K562 (cell line): Measurements from ENCODE around the gene SESN2. TPM values are rescaled to one million over a fixed set of nuclear protein-coding genes. Genes with fewer than 3 reads are reported as not detected.

Source experiments
- CHD7 ChIP-seq: fragments of 200-600 bp; sonication (generic); IDR thresholded peaks from one replicate; pipeline ENCODE4 v1.6.1; 2012; ENCODE audit warnings: mild to moderate bottlenecking, low read depth, low read length, inconsistent platforms
- DMBX1 ChIP-seq: fragments of 250-450 bp; sonication (Bioruptor Pico); IDR thresholded peaks from 2 replicates; pipeline ENCODE4 v1.8.0; 2022; ENCODE audit warnings: inconsistent platforms, mild to moderate bottlenecking, moderate library complexity, borderline replicate concordance
- GABPB2 ChIP-seq: fragments of 250-450 bp; sonication (Bioruptor Pico); conservative IDR thresholded peaks from 2 replicates; pipeline ENCODE4 v1.5.1; 2021; ENCODE audit warnings: mild to moderate bottlenecking
- IRF1 ChIP-seq: sonication (generic); formaldehyde crosslinking; IDR thresholded peaks from 2 replicates; pipeline ENCODE4 v1.8.0; 2022; ENCODE audit warnings: missing genetic modification reagents, mild to moderate bottlenecking, borderline replicate concordance
- JUN ChIP-seq, 2 experiments: sonication (generic) in 1 of 2; formaldehyde crosslinking in 1 of 2; IDR thresholded peaks; 2 replicates each; pipeline versions ENCODE4 v1.6.1 to v1.8.0; 2012 to 2022; ENCODE audit warnings: borderline replicate concordance in 2 of 2, mild to moderate bottlenecking in 2 of 2, improper control_type of control experiment in 1 of 2, low read depth in 1 of 2, low read length in 1 of 2, missing genetic modification reagents in 1 of 2
- NBN ChIP-seq: fragments of 450-650 bp; IDR thresholded peaks from 2 replicates; pipeline ENCODE4 v1.6.1; 2016; ENCODE audit warnings: low read depth, mild to moderate bottlenecking
- NRF1 ChIP-seq, 2 experiments: fragments of 450-650 bp; IDR thresholded peaks in 1 of 2; conservative IDR thresholded peaks in 1 of 2; 2 replicates each; pipeline ENCODE4 v1.6.1; 2014; ENCODE audit warnings: mild to moderate bottlenecking in 2 of 2
- SETDB1 ChIP-seq: IDR thresholded peaks from one replicate; pipeline ENCODE4 v1.6.1; 2012; ENCODE audit warnings: low read length, control low read depth, inconsistent platforms
- SMARCE1 ChIP-seq: fragments of 450-650 bp; IDR thresholded peaks from 2 replicates; pipeline ENCODE4 v1.7.1; 2016; ENCODE audit warnings: mild to moderate bottlenecking
- ZBTB33 ChIP-seq: sonication (generic); formaldehyde crosslinking; IDR thresholded peaks from 2 replicates; pipeline ENCODE4 v1.8.1; 2023; ENCODE audit warnings: mild to moderate bottlenecking, missing genetic modification reagents
- ZNF75A ChIP-seq: fragments of 450-650 bp; formaldehyde crosslinking; IDR thresholded peaks from 2 replicates; pipeline ENCODE4 v1.4.0; 2020; ENCODE audit warnings: mild to moderate bottlenecking
- polyA plus RNA-seq, 8 experiments: library from polyadenylated mRNA; depleted of rRNA in 4 of 8; stranded (reverse) in 5 of 8; unstranded in 3 of 8; fragments of >200 nt; fragmentation: Nextera tagmentation in 2 of 8; fragmentation: Illumina TruSeq in 1 of 8; extraction: Ambion mirVana in 2 of 8; extraction: Trizol in 1 of 8; gene quantifications; 2 replicates each; pipeline versions ENCODE4 v1.2.1 to v1.2.3, GENCODE V29; 2011 to 2014; ENCODE audit warnings: inconsistent platforms in 1 of 8, missing spikeins in 1 of 8
- total RNA-seq, 7 experiments: library from RNA; depleted of rRNA in 6 of 7; stranded (reverse); fragments of >200 nt in 6 of 7; fragmentation: Illumina TruSeq in 2 of 7; extraction: Trizol in 2 of 7; gene quantifications; 2 replicates each; pipeline versions ENCODE4 v1.2.1 to v1.2.3, GENCODE V29; 2011 to 2021; ENCODE audit warnings: low replicate concordance in 1 of 7

The SESN2 gene
- total and polyA plus RNA-seq, 9 of the 15 experiments (the other 6 are each of a cell fraction or from before 2014, with no cell fraction given): 3.7 to 71.3 (median 16.8) TPM

GRCh38 chr1:28313702-28314546, 54.6 kb downstream of the SESN2 start (continued):
- TF ChIP-seq CHD7: no peak
- TF ChIP-seq ZBTB33 (CRISPR knock-in tag): no peak
- TF ChIP-seq NRF1 (conservative IDR thresholded peaks at IDR 0.05 in 1 of 2, IDR thresholded peaks at IDR 0.05 in 1 of 2): peak; percentile 46 to 63; a peak in 3 of 4 replicates
- no peak for TF ChIP-seq NBN
- 0 out of 2 replicates have a peak, but pooled peaks have one; percentile 23 for TF ChIP-seq ZNF75A (CRISPR knock-in tag)
- TF ChIP-seq SMARCE1: peak; percentile 61; the same call in 1 of the 2 replicates
- TF ChIP-seq DMBX1 (CRISPR knock-in tag): 0 out of 2 replicates have a peak, but pooled peaks have one; percentile 36
- peak; percentile 82 for TF ChIP-seq JUN (IDR thresholded peaks at IDR 0.05; ENCODE audit: borderline replicate concordance, low read depth, low read length)
- 0 out of 2 replicates have a peak, but pooled peaks have one; percentile 62 for TF ChIP-seq JUN (CRISPR knock-in tag; IDR thresholded peaks at IDR 0.05; ENCODE audit: borderline replicate concordance)
- TF ChIP-seq GABPB2: no peak
- TF ChIP-seq IRF1 (CRISPR knock-in tag): no peak
- TF ChIP-seq SETDB1: no peak
